GM13976 (cell line): Measurements from ENCODE around the gene ADRA2B.
"Not testable (repeated sequence)": the region's sequence is repeated elsewhere in the genome, so short reads cannot be mapped to it uniquely, and the experiment has no call there.

Source experiments
- DNase-seq: peaks from one replicate; pipeline ENCODE4 v3.0.0; 2012; ENCODE audit warnings: low spot score
- in situ Hi-C: fragments of 300-500 bp; cut with MboI; formaldehyde crosslinking; loops from one replicate; pipeline ENCODE4 v1.12.0; 2022; ENCODE audit warnings: low sequenced_read_pairs, mixed read lengths, inconsistent platforms; ENCODE audit not compliant: unreplicated experiment
- TF ChIP-seq, protein P1 (sequence below): IDR thresholded peaks from 2 replicates; pipeline ENCODE4 v1.5.1; 2012; ENCODE audit warnings: borderline replicate concordance, mild to moderate bottlenecking; ENCODE audit not compliant: insufficient read depth; ENCODE audit errors: extremely low read depth, missing control alignments, control extremely low read depth

ADRA2B gene

DNA sequence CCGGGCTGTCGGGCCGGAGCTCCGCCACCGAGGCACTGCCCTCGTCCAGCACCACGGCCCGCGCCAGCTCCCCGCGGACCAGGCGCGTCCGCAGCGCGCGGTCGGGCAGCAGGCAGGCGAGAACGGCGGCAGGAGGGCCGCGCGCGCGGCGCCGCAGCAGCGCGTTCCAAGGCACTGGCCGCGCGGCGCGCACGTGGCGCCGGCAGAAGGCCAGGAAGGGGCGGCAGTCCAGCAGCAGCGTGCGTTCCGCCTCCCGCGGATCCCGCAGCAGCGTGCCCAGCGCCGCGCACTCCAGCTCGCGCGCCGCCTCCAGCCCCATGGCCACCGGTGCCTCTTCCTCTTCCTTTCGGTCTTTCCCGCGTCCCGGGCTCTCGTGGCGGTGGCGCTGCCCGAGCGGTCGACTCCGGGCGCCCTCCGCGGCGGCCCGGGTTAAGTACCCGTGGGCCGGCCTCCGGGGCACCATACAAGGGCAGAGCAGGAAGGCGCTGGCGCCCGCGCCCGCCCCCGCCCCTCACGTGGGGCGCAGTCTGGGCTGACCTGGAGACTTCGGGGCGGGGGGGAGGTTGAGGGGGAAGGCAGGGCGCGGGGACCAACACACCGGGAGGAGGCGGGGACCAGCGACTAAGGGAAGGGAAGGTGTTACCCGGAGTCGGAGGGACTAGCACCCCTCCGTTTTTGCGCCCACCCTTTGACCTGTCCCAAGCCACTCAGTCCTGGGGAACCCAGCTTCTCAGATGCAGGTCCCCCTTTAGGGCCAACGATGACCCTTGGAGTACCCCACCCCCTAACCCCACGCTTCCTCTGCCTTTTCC is 28.9 kb upstream of the ADRA2B start, which contains the start of gene DUSP2:
TSS of gene DUSP2 (minus strand) at position 405 of the 812 bp plus-strand sequence. CDS start at position 319, 86 bp downstream.
- in situ Hi-C loops: no loop called here
- TF ChIP-seq, protein P1, sequence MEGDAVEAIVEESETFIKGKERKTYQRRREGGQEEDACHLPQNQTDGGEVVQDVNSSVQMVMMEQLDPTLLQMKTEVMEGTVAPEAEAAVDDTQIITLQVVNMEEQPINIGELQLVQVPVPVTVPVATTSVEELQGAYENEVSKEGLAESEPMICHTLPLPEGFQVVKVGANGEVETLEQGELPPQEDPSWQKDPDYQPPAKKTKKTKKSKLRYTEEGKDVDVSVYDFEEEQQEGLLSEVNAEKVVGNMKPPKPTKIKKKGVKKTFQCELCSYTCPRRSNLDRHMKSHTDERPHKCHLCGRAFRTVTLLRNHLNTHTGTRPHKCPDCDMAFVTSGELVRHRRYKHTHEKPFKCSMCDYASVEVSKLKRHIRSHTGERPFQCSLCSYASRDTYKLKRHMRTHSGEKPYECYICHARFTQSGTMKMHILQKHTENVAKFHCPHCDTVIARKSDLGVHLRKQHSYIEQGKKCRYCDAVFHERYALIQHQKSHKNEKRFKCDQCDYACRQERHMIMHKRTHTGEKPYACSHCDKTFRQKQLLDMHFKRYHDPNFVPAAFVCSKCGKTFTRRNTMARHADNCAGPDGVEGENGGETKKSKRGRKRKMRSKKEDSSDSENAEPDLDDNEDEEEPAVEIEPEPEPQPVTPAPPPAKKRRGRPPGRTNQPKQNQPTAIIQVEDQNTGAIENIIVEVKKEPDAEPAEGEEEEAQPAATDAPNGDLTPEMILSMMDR: no peak
- DNase-seq: peak; percentile 97

DNA sequence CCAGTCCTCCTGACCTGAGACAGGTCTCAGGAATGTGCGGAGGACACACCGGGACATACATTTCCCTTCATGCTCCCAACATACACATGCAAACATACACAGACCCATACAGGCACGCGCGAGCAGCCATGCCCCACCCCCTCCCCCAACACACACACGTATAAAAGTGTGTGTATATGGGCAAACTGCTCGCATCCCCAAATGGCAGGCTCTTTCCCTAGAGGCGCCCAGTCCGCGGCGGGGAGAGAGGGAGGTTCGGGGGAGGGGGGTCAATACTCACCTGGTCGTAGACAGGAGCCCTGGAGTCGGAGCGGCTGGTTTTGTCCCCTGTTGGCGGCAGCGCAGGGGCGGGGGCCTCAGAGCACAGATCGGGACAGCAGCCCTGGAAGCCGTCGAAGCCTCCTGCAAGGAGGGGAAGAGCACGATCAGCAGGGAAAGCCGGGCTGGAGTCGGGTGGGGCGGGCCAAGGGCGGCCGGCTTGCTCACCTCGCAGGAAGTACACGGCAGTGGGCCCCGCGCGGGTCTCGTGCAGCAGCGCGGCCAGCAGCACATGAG is 28.2 kb upstream of the ADRA2B start:
- in situ Hi-C loops: no loop called here
- TF ChIP-seq, protein P1: no peak
- no peak for DNase-seq

DNA sequence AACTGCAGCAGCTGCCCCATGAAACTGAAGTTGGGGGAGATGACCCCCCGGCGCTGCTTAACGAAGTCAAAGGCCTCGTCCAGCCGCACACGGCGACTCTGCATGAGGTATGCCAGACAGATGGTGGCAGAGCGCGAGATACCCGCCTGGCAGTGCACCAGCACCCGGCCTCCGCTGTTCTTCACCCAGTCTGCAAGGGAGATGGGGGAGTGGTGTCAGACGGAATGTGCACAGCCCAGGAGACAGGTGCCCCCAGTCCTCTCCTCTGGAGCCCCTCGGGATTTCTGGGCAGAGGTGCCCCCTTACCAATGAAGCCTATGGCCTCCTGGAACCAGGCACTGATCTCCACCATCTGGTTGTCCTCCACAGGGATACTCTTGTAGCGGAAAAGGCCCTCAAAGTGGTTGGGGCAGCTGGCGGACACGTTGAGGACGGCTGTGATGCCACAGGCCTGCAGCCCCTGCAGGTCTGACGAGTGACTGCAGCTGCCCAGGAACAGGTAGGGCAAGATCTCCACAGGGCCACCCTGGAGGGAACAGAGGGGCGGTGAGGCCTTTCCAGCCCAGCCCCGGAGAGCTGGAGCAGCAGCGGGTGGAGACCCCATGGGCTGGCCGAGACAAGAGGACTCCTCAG is 27.6 kb upstream of the ADRA2B start:
- in situ Hi-C loops: no loop called here
- TF ChIP-seq, protein P1: peak; percentile 24
- DNase-seq: no peak

DNA sequence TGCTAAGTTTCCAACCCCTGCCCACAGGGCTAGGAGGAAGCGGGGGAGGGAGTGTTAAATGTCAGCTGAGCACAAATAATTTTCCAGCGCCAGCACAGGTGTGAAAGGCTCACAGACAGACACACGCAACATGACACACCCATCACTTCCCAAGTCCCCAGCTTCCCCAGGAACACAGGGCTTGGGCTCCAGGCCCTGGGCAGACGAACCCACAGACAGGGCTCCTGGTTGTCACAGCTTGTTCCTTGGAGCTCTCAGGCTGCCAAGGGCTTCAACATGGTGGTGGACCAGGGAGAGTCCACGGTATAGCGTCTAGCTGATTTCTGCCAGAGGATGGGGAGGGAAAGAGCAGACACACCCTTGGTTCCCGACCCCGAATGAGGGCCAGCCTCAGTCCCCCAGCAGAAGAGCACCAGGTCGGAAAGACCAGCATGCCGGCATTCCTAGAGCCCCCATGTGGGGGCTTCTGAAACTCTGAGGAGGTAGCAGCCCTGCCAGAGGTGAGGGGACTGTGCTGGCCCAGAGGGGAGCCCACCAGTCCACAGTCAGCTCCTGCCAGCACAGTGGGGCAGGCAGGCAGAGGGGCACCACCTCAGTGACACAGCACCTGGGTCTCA is 27.0 kb upstream of the ADRA2B start:
- in situ Hi-C loops: no loop called here
- TF ChIP-seq, protein P1: no peak
- DNase-seq: no peak

DNA sequence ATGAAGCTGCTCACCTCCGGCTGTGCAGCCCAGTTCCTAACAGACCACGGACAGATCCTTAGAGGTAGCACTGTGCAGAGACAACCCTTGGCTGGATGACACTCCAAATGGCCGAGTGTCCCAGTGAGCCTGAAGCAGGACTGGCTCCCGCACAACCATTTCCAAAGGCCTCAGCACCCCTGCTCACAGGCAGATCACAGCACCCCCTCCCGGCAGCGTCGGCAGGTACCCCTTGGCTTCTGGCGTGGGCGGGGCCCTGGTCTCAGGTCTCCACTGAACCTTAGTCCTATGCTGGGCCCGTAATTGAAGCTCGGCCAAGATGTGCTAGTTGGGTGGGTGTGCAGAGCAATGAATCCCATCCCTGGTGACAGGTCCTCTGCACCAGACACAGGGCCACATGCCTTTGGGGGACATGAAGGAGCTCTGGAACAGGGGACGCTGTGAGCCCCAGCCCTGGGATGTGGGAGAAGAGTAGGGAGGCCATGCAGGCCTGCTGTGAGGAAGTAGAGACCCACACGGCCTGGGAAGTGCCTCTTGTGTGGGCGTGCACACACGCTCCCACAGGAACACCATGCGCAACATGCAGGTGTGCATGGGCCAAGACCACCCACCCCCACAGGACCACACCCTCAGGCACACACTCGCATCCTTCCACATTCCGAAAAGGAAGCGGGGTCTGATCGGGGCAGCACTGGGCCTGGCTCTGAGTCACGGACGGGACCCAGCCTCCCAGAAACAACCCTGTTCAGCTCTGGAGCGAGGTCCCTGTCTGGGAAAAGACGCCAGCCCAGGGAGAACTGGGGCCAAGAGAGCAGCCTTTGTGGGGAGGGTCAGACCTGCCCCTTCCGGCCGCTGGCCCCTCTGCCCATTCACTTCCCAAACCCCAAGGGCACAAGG is 26.1 kb upstream of the ADRA2B start:
- in situ Hi-C loops: no loop called here
- peak; percentile 71 for DNase-seq
- TF ChIP-seq, protein P1: peak; percentile 61

DNA sequence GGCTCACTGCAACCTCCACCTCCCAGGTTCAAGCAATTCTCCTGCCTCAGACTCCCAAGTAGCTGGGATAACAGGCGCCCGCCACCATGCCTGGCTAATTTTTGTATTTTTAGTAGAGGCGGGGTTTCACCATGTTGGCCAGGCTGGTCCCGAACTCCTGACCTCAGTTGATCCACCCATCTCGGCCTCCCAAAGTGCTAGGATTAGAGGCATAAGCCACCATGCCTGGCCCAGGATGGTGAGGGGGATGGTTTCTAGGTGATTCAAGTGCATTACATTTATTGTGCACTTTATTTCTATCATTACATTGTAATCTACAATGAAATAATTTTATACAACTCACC is 25.2 kb upstream of the ADRA2B start:
- DNase-seq, in situ Hi-C loops: not testable (repeated sequence)
